K562 (cell line): ENCODE data around the gene MCOLN2. TPM values are rescaled to one million over a fixed set of nuclear protein-coding genes. Genes with fewer than 3 reads are reported as not detected.

Source experiments
- CHAMP1 ChIP-seq: fragments of 450-650 bp; IDR thresholded peaks from 2 replicates; pipeline ENCODE4 v1.6.1; 2016; ENCODE audit warnings: mild to moderate bottlenecking
- CREB3L1 ChIP-seq: fragments of 450-650 bp; IDR thresholded peaks from 2 replicates; pipeline ENCODE4 v1.6.1; 2014; ENCODE audit warnings: low read depth, mild to moderate bottlenecking, moderate library complexity, borderline replicate concordance
- E2F5 ChIP-seq: sonication (generic); formaldehyde crosslinking; IDR thresholded peaks from 2 replicates; pipeline ENCODE4 v1.8.0; 2022; ENCODE audit warnings: mild to moderate bottlenecking, missing genetic modification reagents
- E4F1 ChIP-seq: fragments of 250-450 bp; sonication (Bioruptor Pico); IDR thresholded peaks from 2 replicates; pipeline ENCODE4 v1.5.0; 2021; ENCODE audit warnings: mild to moderate bottlenecking, borderline replicate concordance
- EGR1 ChIP-seq: fragments of 450-650 bp; conservative IDR thresholded peaks from 2 replicates; pipeline ENCODE4 v1.6.1; 2017; ENCODE audit warnings: mild to moderate bottlenecking
- ETV1 ChIP-seq: fragments of 450-650 bp; conservative IDR thresholded peaks from 2 replicates; pipeline ENCODE4 v1.6.1; 2016; ENCODE audit warnings: missing genetic modification characterization, control low read depth, low read depth, missing compliant biosample characterization
- GABPA ChIP-seq: fragments of 200-800 bp; sonication (Bioruptor generic); conservative IDR thresholded peaks from 2 replicates; pipeline ENCODE4 v1.6.1; 2016; ENCODE audit warnings: low read depth, missing genetic modification characterization, missing compliant biosample characterization
- L3MBTL2 ChIP-seq: fragments of 450-650 bp; IDR thresholded peaks from 2 replicates; pipeline ENCODE4 v1.6.1; 2016; ENCODE audit warnings: mild to moderate bottlenecking, moderate library complexity
- NR3C1 ChIP-seq: sonication (generic); formaldehyde crosslinking; IDR thresholded peaks from 2 replicates; pipeline ENCODE4 v1.8.1; 2022; ENCODE audit warnings: missing genetic modification reagents
- PATZ1 ChIP-seq: fragments of 250-450 bp; sonication (Bioruptor Pico); IDR thresholded peaks from 2 replicates; pipeline ENCODE4 v1.5.0; 2020; ENCODE audit warnings: mild to moderate bottlenecking, borderline replicate concordance
- PTBP1 ChIP-seq: fragments of 200-400 bp; formaldehyde crosslinking; IDR thresholded peaks from 2 replicates; pipeline ENCODE4 v1.6.1; 2017; ENCODE audit warnings: low read depth, low read length
- SFPQ ChIP-seq: fragments of 200-400 bp; formaldehyde crosslinking; IDR thresholded peaks from 2 replicates; pipeline ENCODE4 v1.6.1; 2017; ENCODE audit warnings: mild to moderate bottlenecking, low read depth, low read length, moderate library complexity
- SP1 ChIP-seq: sonication (generic); formaldehyde crosslinking; IDR thresholded peaks from 2 replicates; pipeline ENCODE4 v1.8.1; 2022; ENCODE audit warnings: mild to moderate bottlenecking, missing genetic modification reagents
- ZNF23 ChIP-seq: fragments of 250-450 bp; sonication (Bioruptor Pico); IDR thresholded peaks from 2 replicates; pipeline ENCODE4 v1.4.0; 2020; ENCODE audit warnings: mild to moderate bottlenecking
- ZNF696 ChIP-seq: fragments of 250-450 bp; sonication (Bioruptor Pico); conservative IDR thresholded peaks from 2 replicates; pipeline ENCODE4 v1.4.0; 2020; ENCODE audit warnings: mild to moderate bottlenecking, moderate library complexity
- polyA plus RNA-seq, 8 experiments: library from polyadenylated mRNA; depleted of rRNA in 4 of 8; stranded (reverse) in 5 of 8; unstranded in 3 of 8; fragments of >200 nt; fragmentation: Nextera tagmentation in 2 of 8; fragmentation: Illumina TruSeq in 1 of 8; extraction: Ambion mirVana in 2 of 8; extraction: Trizol in 1 of 8; gene quantifications; 2 replicates each; pipeline versions ENCODE4 v1.2.1 to v1.2.3, GENCODE V29; 2011 to 2014; ENCODE audit warnings: inconsistent platforms in 1 of 8, missing spikeins in 1 of 8
- total RNA-seq, 7 experiments: library from RNA; depleted of rRNA in 6 of 7; stranded (reverse); fragments of >200 nt in 6 of 7; fragmentation: Illumina TruSeq in 2 of 7; extraction: Trizol in 2 of 7; gene quantifications; 2 replicates each; pipeline versions ENCODE4 v1.2.1 to v1.2.3, GENCODE V29; 2011 to 2021; ENCODE audit warnings: low replicate concordance in 1 of 7

The MCOLN2 gene
- total and polyA plus RNA-seq, 9 of the 15 experiments (the other 6 are each of a cell fraction or from before 2014, with no cell fraction given) = 0.18 TPM; not detected in 8

GRCh38 chr1:84944767-84945486, 52.0 kb downstream of the MCOLN2 start (continued):
- TF ChIP-seq L3MBTL2 (peak; percentile 42; the same call in 1 of the 2 replicates), CREB3L1 (peak; percentile 25; the same call in 1 of the 2 replicates), PTBP1 (no peak), E2F5 (CRISPR knock-in tag) (no peak), PATZ1 (CRISPR knock-in tag) (no peak), ZNF696 (no peak), EGR1 (peak; percentile 37; the same call in 1 of the 2 replicates), ETV1 (tag) (peak; percentile 20; the same call in 1 of the 2 replicates), E4F1 (CRISPR knock-in tag) (no peak), GABPA (peak; percentile 11; the same call in 1 of the 2 replicates), CHAMP1 (0 out of 2 replicates have a peak, but pooled peaks have one; percentile 26), NR3C1 (CRISPR knock-in tag) (no peak), ZNF23 (CRISPR knock-in tag) (no peak), SFPQ (no peak), SP1 (CRISPR knock-in tag) (peak; percentile 50)
